ENCODE data around the gene MT1B.

The MT1B gene

DNA sequence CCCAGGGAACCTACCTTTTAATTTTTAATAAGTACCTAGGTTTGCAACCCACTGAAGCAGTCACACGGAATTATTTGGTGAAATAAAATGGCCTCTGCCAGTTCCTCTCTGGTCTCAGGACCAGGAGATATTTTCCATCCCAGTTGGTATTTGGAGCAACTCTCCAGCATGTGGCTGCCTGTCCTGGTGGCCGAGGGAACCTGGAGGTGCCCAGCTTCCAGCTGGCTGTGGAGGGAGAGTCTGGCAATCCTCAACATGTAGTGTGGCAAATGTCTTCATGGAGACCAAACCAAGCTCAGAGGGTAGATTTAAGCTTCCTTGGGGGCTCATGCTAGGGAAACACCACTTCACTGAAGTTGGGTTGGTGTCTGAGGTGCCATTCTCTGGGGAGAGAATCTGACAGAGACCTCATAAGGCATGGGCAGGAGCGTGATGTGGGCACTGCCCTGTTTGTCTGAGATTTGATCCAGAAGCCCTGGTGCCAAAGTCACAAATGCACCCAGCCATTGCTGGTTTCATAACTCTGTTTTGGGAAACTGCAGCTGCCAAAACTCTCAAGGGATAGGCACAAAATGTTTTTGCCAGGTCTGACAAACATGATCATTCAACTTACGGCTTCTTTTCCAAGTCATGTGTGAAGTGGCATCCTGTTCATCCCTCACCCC is 33.4 kb downstream of the MT1B start:
- DNase-seq (ENCODE audit: low spot score): no peak

GRCh38 chr16:56686758-56687157 is 35.1 kb downstream of the MT1B start:
- DNase-seq (ENCODE audit: low spot score): no peak

- no peak for DNase-seq (ENCODE audit: low spot score)
Measured at GRCh38 chr16:56688762-56689161, 37.1 kb downstream of the MT1B start.

DNA sequence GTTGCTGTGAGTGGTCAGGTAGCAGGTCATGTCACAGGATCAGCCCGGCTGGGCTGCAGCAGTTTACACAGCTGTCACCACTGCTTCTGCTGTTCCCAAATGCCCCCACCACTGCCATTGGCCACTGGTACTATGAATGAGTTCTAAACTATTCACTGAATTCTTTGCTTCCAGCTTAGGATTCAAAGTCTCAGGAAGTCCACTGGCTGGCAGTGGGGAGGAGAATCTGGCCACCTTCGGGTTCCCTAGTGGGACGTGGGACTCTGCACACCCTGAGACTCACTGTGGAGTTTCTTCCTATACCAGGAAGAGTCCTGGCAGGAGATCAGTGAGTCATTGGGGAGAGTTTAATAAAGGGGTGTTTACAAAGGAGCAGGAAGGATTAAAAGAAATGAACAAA is 37.5 kb downstream of the MT1B start:
- no peak for DNase-seq (ENCODE audit: low spot score)

DNA sequence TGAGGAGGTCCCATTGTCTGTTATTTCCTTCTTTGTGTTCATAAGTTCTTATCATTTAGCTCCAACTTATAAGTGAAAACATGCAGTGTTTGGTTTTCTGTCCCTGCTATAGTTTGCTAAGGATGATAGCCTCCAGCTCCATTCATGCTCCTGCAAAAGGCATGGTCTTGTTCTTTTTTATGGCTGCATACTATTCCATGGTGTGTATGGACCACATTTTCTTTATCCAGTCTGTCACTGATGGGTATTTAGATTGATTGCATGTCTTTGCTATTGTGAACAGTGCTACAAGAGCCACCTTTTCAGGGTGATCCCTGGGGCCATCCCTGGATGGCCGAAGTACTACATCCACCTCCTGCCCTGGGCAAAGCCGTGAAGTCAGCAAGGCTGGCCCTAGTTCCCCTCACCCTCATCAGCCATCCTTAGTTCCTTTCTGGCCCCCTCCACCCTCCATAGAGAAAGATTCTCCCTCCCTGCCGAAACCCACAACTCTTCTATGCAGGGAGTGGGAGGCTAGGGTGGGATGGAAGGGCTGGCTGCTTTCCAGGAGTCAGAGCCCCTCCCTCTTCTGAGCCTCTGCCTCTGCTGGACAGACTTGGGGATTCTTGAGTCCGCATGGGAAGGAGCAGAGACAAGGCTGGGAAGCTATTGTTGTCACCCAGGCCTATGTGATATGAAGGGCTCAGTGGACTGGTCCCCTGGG is 38.9 kb downstream of the MT1B start:
- DNase-seq (ENCODE audit: low spot score): no peak

- no peak for DNase-seq (ENCODE audit: low spot score)
Measured at GRCh38 chr16:56691885-56692284, 40.2 kb downstream of the MT1B start.

DNA sequence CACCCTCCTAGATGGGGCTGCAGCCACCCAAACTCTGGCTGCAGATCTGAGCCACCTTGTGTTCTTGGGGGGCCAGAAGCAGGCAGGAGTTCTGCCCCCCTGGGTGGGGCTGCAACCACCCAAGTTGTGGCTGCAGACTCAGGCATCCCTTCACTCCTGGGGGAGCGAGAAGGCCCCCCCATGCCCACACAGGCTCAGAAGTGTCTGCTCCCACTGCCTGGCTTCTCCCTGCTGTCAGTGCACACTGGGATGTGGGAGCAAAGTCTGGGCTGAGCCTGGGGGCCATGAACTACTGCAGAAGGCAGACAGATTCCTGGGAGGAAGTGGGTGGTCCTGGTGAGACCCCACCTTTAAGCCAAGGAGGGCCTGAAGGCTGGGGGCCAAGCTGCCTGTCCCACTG is 43.6 kb downstream of the MT1B start:
- DNase-seq (ENCODE audit: low spot score): no peak

DNA sequence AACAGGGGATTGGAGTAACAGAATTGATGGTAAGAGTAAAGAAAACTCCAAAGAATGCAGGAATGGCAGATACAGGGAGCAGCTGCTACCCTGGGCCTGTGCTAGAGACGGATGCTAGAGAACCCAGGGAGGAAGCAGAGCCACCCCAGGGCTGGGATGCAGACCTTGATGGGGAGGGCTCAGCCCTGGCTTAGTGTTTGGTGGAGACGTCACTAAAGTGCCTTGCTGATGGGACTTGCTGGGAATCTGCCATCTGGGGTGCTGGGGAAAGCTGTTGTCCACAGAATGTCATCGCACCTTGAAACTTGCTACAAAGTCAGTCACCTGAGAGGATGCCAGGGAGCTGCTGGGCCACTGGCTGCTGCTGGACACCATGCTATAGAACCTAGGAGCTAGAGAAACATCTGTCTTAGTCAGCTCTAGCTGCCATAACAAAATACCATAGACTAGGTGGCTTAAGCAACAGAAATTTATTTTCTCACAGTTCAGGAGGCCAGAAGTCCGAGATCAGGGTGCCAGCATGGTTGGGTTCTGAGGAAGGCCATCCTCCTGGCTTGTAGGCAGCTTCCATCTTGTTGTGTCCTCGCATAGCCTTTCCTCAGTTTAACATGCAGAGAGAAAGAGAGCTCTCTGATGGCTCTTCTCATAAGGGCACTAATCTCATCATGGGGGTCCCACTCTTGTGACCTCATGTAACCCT is 45.9 kb downstream of the MT1B start:
- DNase-seq (ENCODE audit: low spot score): no peak

- no peak for DNase-seq (ENCODE audit: low spot score)
Measured at GRCh38 chr16:56700195-56700594, 48.5 kb downstream of the MT1B start.

GRCh38 chr16:56700631-56701030 is 48.9 kb downstream of the MT1B start:
- DNase-seq (ENCODE audit: low spot score): no peak

DNA sequence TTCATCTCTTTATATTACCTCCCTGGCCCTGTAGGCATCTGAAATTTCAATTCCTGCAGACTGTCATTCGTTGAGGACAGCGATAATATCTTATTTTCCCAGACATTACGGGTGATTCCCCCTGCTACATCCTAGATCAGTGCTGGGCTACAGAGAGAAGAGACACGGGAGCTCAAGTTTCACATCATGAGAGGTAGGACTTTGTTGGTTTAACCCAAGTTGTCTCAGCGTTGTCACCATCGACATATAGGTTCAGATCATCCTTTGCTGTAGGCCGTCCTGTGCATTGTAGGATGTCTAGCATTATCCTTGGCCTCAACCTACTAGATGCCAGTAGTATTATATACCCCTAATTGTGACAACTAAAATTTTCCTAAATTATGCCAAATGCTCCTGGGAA is 49.8 kb downstream of the MT1B start:
- DNase-seq (ENCODE audit: low spot score): no peak

Data from kidney capillary endothelial cell (primary cell).